T follicular helper cell (primary cell): ENCODE results near the gene MERTK.
"Not testable (repeated sequence)": the region's sequence is repeated elsewhere in the genome, so short reads cannot be mapped to it uniquely, and the experiment has no call there.

Source experiments
- DNase-seq: peaks from one replicate; pipeline ENCODE4 v3.0.0-alpha.2; 2020; ENCODE audit warnings: low read depth

MERTK gene

GRCh38 chr2:111909997-111910396 lies 11.6 kb downstream of the MERTK start:
- DNase-seq: not testable (repeated sequence)

DNA sequence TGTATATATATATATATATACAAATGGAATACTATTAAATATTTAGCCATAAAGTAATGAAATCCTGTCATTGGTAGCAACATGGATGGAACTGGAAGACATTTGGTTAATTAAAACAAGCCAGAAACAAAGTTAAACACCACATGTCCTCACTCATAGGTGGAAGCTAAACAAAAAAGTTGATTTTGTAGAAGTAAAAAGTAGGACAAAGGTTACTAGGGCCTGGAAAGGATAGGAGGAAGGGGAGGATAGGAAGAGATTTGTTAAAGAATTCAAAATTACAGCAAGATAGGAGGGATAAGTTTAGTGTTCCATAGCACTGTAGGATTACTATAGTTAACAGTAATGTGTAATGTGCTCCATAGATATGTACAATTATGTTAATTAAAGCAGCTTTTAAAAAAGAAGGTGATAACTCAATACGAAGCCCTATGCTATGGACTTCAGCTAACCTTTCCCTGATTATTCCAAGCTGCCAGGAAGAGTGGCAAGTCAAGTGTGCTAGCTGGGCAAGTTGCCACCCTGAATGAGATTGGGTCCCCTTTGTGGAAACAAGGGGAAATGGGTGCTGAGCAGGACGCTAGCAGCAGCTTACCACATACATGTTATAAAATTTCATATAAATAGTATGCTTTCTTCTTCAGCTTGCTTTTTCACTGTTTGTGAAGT lies 12.3 kb downstream of the MERTK start:
- no peak for DNase-seq

- not testable (repeated sequence) for DNase-seq
Observed at GRCh38 chr2:111911295-111911977, 13.0 kb downstream of the MERTK start.

- no peak for DNase-seq
Observed at GRCh38 chr2:111912547-111912946, 14.1 kb downstream of the MERTK start.

GRCh38 chr2:111917106-111917505 lies 18.7 kb downstream of the MERTK start:
- no peak for DNase-seq

DNA sequence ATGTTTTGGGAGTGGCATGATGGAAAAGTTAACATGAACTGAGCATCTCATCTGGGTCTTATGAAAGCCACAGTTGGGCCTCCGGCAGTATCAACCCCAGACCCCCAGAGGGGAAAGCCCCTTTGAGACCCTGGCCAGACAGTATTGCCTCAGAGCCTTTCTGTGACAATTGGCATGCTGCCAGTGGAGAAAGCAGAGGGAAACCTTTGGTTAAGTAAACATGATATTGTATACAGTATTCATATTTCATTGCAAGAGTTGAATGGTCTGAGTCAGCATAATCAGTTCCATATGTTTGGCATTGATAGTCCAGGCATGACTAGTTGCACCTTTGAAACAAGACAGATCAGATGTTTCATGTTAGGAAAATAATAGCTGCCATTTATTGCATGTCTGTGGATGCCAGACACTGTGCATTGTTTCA lies 20.0 kb downstream of the MERTK start:
- DNase-seq: no peak

- DNase-seq: no peak
Observed at GRCh38 chr2:111919365-111919764, 21.0 kb downstream of the MERTK start.

DNA sequence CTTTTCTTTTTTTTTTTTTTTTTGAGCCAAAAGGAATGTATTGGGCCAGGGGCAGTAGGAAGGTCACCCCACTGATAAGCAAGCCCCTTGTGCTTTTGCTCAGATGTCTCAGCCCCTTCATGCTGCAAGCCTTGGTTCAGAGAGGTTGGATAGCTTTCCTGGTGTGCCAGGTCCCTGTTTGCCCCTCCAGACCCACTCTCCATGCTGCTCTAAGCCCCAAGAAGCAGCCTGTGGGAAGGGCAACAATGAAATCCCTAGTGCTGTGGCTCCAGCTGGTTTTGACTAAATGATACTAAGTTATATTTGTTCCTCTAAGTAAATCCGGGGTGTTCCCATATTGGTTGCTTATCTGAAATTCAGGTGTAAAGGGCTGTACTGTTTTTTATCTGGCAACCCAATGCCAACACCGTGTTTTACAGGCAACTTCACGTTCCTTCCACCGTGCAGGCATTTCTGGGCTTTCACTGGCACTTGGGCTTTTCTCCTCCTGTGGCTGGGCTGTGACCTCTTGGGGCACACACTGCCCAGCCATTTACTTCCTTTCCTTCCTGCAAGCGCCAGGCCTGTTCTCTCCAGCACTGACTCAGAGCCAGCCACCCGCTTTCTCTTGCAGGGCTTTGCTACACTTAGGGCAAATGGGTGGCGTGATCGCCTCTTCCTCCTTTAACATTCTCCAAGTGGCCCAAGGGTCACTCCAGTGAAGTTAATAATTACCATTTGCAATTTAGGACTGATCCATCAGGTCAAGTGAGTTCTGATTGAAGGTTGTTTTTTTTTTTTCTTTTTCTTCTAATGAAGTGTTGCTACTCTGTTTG lies 21.6 kb downstream of the MERTK start:
- no peak for DNase-seq

GRCh38 chr2:111923276-111923804 lies 24.9 kb downstream of the MERTK start:
- DNase-seq: no peak

- no peak for DNase-seq
Observed at GRCh38 chr2:111924617-111925107, 26.3 kb downstream of the MERTK start.

GRCh38 chr2:111927723-111928122 lies 29.3 kb downstream of the MERTK start:
- DNase-seq: no peak

- no peak for DNase-seq
Observed at GRCh38 chr2:111930409-111930808, 32.0 kb downstream of the MERTK start.

DNA sequence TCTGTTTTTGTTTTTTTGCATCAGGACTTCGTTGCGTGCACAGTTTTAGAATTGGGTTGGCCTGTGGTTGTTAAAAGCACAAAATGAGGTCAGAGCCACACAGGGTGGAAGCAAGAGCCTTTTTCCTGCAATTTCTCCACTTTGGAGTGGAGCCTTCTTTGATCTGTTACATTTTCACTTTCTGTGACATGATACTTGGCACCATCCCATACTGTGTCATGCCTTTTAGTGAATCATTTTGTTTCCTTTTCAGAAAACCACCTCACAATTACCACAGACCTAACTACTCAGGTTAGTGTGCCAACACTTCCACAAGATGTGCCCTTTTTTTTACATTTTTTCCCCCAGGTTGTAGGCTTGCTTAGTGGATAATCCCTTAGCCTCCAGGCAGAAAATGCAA lies 32.5 kb downstream of the MERTK start:
- no peak for DNase-seq

DNA sequence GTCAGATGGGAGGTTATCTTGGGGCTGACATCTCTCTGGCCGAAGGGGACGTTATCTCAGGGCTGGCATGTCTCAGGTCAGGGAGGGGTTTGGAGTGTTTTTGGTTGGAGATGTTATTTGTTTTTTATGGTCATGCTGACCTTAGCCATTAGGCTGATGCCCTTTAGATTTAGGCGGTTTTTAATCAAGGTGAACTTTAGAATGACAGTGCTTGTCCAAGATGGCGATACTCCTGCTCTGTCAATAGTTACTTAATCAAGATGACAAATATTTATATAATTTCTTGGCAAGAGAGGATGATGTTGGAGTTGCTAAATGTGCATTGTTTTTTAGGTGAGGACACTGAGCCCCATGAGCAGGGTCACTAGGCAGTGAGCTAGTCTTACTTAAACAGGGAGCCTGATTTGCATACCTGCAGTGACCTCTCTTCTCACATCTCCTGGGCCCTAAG lies 34.5 kb downstream of the MERTK start:
- no peak for DNase-seq

DNA sequence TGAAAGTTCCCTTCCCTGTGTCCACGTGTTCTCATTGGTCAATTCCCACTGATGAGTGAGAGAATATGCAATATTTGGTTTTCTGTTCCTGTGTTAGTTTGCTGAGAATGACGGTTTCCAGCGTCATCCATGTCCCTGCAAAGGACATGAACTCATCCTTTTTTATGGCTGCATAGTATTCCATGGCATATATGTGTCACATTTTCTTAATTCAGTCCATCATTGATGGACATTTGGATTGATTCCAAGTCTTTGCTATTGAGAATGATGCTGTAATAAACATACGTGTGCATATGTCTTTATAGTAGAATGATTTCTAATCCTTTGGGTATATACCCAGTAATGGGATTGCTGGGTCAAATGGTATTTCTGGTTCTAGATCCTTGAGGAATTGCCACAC lies 35.5 kb downstream of the MERTK start:
- DNase-seq: not testable (repeated sequence)

DNA sequence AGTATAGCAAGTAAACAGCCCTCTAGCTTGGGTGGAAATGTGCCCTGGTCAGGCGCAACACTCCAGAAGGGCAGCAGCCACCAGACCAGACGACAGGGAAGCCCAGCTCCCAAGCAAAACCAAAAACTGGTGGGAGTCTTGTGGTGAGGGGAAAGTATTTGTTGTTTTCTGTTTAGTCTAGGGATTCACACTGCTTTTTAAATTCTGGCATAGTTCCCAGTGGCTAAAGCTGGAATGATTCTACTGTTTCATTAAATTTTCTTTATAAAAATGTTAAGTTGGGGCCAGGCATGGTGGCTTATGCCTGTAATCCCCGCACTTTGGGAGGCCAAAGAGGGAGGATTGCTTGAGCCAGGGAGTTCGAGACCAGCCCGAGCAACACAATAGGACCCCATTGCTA lies 38.5 kb downstream of the MERTK start:
- DNase-seq: no peak

DNA sequence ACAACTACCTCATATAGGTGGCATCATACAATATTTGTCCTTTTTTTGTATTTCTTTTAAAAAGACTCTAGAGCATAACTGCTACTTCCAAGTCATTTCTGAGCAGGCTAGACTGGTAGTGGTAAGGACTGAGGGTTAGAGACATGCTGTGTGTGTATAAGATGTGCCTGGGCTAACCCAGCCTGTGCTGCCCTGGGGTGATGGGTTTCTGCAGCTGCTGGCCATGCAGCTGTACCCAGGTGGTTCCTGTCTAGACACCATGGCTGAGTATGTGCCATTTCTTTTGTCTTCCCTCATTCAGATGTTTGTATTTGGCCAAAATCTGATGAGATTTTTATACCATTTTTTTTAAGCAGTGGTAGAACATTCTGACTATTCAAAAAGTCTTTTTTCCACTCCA lies 40.0 kb downstream of the MERTK start:
- no peak for DNase-seq

- no peak for DNase-seq
Observed at GRCh38 chr2:111940333-111941196, 42.2 kb downstream of the MERTK start.

DNA sequence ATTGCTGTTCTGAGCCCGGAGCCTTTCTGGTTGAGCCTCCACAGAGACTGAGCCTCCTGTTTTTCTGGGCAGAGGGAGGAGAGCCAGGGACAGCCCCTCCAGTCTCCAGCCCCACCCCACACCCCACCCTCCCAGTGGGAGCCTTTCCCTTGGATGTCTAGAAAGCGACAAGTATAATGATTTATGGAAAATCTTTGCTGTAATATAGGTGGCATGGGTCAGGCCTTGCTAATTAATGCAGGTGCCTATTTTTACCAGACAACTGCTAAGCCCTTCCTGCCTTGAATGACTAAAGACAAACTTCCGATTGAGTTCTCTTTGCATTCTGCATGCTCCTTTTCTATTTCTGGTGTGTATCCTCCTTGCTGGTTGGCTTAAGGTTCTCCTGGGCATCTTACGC lies 43.1 kb downstream of the MERTK start:
- DNase-seq: no peak

- DNase-seq: no peak
Observed at GRCh38 chr2:111944531-111945210, 46.3 kb downstream of the MERTK start.
